Activated naive CD8-positive, alpha-beta T cell treated with anti-CD3 and anti-CD28 coated beads, Interleukin-2, amount 50 U/mL, for 16 hours (primary cell): ENCODE measurements around the gene MEAF6.

Experiments used
- DNase-seq: peaks from one replicate; pipeline ENCODE4 v3.0.0-alpha.2; 2020; ENCODE audit warnings: low read depth, low spot score

MEAF6 gene

DNA sequence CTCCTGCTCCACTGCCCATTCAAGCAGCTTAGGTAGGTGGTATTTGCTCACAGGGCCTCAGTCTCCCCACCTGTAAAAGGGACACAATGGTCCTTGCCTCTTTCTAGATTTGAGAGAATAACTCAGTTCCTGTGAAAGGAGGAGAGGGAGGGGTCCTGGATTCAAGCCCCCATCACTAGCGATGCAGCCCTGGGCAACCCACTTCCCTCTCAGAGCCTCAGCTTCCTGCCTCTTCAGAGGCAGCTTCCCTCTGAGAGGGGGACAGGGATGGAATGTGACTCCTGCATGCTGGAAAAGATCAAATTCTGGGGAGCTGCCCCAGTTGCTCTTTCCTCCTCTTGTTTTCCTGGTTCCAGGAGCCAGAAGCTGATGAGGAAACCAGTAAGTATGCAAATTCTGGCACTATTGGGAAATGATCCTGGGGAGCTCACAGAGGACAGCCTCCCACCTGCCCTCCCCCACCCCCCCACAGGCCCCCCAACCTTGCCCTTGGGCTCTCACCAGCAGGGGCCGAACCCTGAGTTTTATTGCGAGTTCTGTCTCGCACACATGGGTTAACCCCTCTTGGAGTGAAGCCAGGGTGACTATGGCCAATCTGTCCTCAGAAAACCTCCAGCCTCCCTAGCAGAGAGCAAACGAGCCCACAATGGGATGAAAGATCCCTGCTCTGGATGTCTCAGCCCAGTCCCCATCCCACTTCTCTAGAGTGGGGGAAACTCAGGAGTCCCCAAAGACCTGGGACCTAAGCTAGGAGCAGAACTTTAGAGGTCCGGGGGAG, 28.5 kb downstream of the MEAF6 start:
- no peak for DNase-seq

GRCh38 chr1:37484325-37485051, 30.1 kb downstream of the MEAF6 start:
- no peak for DNase-seq

GRCh38 chr1:37483785-37484184, 30.8 kb downstream of the MEAF6 start:
- DNase-seq, result no peak

DNA sequence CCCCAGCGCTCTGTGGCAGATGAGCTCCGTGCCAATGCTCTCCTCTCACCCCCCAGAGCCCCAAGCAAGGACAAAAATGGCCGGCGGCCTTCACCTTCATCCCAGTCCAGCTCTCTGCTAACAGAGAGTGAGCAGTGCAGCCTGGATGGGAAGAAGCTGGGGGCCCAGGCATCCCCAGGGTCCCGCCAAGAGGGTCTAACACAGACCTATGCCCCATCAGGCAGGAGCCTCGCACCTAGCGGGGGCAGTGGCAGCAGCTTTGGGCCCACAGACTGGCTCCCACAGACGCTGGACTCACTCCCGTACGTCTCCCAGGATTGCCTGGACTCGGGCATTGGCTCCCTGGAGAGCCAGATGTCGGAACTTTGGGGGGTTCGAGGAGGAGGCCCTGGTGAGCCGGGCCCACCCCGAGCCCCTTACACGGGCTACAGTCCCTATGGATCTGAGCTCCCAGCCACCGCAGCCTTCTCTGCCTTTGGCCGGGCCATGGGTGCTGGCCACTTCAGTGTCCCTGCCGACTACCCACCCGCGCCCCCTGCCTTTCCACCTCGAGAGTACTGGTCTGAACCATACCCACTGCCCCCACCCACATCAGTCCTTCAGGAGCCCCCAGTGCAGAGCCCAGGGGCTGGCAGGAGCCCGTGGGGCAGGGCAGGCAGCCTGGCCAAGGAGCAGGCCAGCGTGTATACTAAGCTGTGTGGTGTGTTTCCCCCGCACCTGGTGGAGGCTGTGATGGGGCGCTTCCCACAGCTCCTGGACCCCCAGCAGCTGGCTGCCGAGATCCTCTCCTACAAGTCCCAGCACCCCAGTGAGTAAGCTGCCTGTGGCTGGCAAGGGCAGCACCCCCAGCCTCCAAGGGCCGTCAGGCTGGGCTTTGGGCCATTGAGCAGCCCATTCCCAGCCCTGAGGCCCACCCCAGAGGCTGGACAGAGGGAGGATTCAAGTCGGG, 31.5 kb downstream of the MEAF6 start:
- DNase-seq, result no peak

- DNase-seq, result no peak
These were observed 32.4 kb downstream of the MEAF6 start for GRCh38 chr1:37482004-37482785.

- DNase-seq, result no peak
These were observed 33.1 kb downstream of the MEAF6 start for GRCh38 chr1:37481289-37482003.

DNA sequence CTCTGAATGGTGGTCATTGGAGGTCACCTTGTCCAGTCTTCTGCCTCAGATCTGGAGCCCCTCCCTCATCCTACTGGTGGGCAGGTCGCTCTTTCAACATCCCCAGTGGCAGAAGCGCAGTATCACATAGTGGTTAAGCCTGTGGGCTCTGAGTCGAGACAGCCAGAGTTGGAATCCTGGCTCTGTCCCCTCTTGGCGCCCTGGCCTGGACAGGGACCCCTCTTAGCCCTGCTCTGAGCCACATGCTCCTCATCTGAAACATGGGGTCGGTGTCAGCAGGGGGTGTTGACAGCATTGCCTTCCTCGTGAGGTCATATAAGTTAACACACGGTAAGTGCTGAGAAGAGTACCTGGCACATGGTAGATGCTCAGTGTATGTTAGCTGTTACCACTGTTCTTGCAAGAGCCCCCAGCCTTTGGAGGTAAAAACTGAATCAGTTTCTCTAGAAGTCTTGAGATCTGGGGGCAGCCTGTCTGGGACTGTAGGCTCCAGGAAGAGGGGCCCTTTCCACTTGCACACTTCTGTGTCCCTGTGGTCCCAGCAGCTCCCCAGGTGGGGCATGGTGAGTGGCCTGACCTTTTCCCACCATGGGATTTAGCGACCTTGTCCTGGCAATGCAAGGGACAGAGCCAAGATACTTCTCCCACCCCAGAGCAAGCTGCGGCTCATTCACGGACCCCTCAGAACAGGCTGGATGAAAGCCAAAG, 33.8 kb downstream of the MEAF6 start:
- DNase-seq, result no peak

DNA sequence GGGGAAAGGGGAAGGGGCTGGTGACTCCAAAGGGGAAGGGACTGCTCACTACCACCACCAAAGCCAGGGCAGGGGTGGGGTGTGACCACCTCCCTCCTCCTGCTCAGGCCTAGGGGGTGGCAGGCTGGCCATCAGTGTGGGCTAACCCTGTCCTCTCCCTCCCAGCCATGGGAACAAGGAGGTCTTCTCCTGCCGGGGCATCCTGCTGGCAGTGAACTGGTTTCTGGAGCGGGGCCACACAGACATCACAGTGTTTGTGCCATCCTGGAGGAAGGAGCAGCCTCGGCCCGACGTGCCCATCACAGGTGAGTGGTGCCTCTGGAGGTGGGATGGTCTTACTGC, 34.5 kb downstream of the MEAF6 start:
- no peak for DNase-seq

DNA sequence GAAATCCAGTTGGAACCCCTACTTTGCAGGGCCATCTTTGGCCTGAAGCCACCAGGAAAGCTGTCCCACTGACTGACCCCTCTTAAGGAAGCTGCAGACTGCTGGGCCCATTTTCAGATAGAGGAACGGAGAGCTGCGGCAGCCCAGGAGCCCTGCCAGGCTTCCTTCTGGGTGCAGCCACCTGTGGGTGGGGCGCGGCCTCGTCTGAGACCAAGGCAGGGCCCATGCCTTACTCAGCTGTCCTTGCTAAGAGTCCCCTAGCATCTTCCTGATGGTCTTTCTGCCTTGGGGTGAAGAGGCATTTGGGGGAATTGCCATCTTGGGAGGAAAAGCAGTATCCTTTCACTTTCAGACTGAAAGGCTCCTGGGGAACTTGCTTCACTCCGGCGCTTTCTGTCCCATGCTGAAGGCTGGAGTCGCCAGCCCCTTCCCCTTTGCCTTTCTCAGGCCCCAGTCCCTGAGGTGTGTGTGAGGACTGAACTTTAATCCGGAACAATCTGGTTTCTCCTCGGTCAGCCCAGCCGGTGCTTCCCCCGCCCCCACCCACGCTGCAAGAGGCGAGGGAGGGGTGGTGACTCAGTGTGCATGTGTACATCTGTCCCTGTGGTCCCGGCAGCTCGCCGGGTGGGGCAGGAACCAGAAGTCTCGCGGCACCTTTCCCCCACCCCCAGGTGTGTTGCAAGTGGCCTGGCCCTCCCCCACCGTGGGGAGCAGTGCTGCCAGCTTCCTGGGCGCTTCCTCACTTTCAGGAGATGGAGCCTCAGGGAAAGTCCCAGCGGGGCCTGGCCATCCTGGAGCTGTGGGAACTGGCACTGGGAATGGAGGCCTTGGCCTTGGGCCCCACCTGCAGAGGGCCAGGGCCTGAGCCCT, 35.1 kb downstream of the MEAF6 start:
- peak; percentile 85 for DNase-seq

DNA sequence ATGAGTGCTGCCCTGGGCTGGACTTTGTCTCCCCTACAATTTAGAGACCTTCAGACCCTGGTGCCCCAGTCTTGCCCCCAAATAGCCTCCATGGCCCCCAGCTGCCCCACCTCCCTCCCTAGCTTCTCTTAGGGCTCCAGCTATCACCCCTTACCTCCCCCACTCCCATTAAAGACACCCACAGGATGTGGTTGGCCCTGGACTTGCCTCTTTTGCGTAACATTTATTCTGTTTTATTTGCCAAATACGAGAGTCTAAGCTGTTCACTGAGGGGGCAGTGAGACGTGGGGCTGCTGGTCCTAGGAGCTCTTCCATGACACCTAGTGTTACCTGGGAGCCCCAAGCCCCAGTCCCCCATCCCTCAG, 35.7 kb downstream of the MEAF6 start:
- no peak for DNase-seq

DNA sequence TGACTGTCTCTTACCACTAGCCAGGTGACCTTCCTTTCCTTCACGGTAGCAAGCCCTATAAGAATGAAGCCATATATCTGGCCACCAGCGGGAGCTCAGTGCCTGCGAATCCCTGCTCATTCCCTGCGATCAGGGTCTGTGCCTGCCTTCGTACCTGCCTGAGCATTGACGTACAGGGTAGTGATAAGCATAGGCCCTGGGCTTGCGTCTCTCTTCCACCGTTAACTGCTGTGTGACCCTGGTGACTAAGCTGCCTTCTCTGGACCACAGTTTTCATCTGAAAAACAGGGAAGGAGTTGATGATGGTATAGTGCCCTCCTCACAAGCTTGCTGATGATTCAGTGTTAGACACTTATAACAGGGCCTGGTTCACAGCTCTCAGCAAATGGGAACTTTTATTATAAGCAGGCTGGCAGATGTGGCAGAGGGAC, 36.1 kb downstream of the MEAF6 start:
- no peak for DNase-seq

- no peak for DNase-seq
These were observed 36.6 kb downstream of the MEAF6 start for GRCh38 chr1:37477946-37478345.

DNA sequence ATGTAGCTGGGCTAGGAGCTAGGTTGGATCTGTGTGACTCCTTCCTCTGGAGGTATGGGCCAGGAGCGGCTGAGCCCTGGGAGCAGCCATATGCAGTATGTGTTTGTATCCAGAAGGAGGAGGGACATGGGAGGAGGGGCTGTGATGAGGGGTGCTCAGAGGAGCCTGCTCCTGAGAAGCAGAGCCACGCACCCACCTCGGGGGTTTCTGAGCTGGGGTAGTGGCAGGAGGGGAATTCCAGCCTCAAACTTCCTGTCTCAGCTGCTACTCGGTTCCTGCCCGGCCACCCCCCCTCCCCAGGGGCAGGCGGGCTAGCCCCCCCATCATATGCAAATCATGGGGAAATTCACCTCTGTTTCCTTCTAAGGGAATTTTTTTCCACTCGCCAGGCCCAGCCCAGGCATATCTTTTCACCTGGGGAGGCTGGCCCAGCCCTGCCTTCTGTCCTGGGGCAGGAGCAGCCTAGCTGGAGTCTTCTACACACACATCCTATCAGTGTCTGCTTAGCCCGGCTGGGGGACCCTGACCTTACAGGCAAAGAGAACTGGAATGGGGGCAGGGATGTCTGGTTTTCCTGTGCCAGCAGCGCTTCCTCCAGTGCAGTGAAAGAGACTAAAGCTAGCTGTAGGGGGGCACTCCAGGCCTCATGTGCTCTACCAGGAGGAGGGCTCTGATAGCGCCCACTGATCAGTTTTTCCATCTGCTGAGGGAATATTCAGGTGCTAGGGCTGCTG, 37.2 kb downstream of the MEAF6 start:
- peak; percentile 74 for DNase-seq

DNA sequence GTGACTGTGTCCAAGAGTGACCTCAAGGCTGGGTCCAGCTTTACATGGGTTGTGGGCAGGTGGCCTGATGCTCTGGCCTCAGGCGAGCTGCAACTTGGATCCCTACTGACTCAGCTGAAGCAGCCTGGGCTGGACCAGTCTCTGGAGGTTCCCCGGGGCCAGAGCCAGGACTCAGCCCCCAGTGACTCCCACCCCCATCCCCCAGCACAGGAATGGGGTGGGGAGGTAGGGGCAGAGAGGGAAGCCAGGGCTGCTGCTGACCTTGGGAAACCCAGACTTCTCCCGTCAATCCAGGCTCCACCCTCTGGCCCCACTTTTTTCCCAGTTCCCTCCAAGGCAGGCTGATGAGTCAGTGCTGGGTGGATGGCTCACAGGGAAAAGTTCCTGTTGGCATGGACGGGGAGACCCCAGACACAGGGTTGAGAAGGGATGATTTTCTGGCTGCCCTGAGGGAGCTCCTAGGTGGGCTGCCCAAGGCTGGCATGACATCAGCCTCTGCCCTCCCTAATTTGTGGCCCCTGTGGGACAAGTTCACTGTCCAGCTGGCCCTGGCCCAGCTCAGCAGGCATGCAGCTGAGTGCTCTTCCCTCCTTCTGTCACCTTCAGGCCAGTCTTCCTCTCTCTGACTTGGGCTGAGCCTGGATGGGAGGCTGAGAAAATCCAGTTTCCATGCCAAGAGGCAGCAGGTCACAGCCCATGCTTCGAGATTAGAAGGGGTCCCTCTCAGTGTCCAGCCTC, 37.9 kb downstream of the MEAF6 start:
- no peak for DNase-seq

- no peak for DNase-seq
These were observed 38.5 kb downstream of the MEAF6 start for GRCh38 chr1:37476087-37476452.

- no peak for DNase-seq
These were observed 39.0 kb downstream of the MEAF6 start for GRCh38 chr1:37475380-37476086.

- DNase-seq, result no peak
These were observed 39.7 kb downstream of the MEAF6 start for GRCh38 chr1:37474697-37475379.
